Stimulated activated CD4-positive, alpha-beta T cell treated with anti-CD3 and anti-CD28 coated beads, Interleukin-4, amount 100 ng/mL, for 1 hour (primary cell): ENCODE data around the gene HMGCR.
A peak's percentile ranks its signal among the peaks of the same experiment; 100 is the strongest.
"Not testable (repeated sequence)": the region's sequence is repeated elsewhere in the genome, so short reads cannot be mapped to it uniquely, and the experiment has no call there.

Experiments
- DNase-seq: peaks from one replicate; pipeline ENCODE4 v3.0.0-alpha.2; 2020

HMGCR gene

DNA sequence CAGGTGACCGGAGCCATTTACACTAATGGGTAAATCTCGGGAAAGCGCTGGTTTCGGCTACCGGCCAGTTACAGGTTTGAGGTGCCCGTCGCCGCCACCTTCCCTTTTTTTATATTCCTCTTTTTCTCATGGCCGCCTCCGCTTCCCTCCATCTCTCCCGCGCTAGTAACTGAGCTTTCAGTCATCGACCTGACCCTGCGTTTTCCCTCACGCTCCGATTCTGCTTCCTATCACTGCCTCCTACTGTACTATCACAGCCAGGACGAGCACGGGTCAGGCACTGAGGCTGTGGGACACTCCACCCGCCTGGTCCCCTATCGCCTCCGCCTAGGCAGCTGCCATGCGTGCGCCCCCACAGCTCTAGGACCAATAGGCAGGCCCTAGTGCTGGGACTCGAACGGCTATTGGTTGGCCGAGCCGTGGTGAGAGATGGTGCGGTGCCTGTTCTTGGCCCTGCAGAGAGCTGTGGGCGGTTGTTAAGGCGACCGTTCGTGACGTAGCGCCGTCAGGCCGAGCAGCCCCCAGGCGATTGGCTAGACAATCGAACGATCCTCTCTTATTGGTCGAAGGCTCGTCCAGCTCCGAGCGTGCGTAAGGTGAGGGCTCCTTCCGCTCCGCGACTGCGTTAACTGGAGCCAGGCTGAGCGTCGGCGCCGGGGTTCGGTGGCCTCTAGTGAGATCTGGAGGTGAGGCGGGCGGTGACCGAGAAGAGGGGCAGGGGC, at the start of gene HMGCR:
Gene HMGCR, plus strand, starts transcription at position 606 of the 722 bp plus-strand sequence. CDS start 5,386 bp downstream, outside the sequence.
- DNase-seq, result peak; percentile 95

DNA sequence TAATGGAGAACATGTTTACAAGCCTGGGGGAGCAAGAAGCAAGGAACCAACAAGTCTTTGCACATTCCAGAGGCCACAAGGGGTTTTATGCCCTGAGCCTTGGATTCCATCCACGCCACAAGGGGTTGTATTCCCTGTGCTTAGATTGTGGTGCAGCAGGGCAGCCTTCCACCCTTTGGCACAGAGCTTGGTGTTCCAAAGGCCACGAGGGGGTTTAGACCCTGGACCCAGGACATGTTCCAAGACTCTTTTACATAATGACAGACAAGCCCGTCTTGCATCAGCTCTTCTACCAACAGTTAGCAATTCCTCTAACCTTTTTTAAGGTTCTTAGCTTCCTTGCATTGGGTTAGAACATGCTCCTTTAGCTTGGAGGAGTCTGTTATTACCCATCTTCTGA, 45.2 kb upstream of the HMGCR start:
- not testable (repeated sequence) for DNase-seq

- no peak for DNase-seq
Measured at GRCh38 chr5:75300084-75300483, 36.9 kb upstream of the HMGCR start.

DNA sequence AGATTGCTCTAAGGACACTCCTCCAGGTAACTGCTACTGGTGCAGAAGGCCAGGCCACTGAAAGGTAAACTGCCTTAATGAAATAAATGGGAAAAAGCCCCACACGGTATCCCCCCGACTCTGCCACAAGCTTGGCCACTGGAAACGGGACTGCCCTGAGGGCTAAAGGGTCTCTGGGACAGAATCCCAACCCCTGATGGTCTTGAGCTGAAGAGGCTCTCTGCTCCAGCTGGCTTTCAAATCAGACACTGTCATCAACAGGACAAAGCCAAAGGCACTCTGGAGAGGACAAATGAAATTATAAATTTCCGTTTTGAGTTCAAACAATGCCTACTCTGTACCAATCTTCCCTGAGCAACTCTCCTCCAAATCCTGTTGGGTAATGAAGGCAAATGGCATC, 33.6 kb upstream of the HMGCR start:
- no peak for DNase-seq

GRCh38 chr5:75304486-75304885, 32.5 kb upstream of the HMGCR start:
- DNase-seq, result not testable (repeated sequence)

GRCh38 chr5:75306746-75307145, 30.3 kb upstream of the HMGCR start:
- DNase-seq, result no peak

GRCh38 chr5:75310212-75310611, 26.8 kb upstream of the HMGCR start:
- DNase-seq, result no peak

DNA sequence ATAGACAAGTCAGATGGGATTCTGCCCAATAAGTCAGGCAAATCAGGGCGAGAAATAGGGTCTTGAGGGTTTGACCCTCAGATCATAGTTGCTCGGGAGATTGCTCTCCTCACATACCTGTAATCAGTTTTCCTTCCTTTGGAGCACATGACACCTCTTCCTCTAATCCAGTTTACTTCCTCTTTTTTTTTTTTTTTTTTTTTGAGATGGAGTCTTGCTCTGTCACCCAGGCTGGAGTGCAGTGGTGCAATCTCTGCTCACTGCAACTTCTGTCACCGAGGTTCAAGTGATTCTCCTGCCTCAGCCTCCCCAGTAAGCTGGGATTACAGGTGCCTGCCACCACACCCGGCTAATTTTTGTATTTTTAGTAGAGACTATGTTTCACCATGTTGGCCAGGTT, 17.9 kb upstream of the HMGCR start:
- DNase-seq, result not testable (repeated sequence)

GRCh38 chr5:75319638-75320037, 17.4 kb upstream of the HMGCR start:
- DNase-seq, result no peak

DNA sequence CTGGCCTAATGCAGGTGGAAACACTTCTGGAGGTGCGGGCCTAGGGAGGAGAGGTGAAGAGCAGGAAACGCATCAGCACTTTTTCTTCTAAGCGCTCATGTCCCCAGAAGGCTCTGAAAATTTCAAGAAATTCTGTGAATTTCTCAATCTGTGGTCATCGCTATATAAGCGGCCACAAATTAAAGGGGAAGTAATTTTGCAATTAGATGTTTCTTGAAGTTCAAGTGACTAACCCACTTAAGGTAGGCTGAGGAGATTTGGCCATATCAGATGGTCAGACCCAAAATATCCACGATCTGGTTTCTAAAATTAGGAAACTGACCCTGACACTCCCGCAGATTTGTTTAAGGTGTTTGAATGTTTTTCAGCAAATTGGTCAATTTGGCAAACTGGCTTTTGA, 16.6 kb upstream of the HMGCR start:
- no peak for DNase-seq

DNA sequence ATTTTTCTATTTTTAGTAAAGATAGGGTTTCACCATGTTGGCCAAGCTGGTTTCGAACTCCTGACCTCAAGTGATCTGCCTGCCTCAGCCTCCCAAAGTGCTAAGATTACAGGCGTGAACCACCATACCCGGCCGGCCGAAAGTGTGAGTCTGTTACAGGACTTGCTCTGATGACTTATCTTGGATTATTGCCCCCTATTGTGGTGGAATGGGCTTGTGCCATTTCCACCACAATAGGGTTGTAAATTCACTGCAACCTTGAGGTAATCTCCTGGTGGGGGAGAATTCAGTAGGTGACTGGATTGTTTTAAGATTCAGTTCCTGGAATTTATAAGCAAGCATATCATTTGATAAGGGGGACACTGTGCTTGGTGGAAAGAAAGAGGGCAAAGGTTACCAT, 15.0 kb upstream of the HMGCR start:
- no peak for DNase-seq

DNA sequence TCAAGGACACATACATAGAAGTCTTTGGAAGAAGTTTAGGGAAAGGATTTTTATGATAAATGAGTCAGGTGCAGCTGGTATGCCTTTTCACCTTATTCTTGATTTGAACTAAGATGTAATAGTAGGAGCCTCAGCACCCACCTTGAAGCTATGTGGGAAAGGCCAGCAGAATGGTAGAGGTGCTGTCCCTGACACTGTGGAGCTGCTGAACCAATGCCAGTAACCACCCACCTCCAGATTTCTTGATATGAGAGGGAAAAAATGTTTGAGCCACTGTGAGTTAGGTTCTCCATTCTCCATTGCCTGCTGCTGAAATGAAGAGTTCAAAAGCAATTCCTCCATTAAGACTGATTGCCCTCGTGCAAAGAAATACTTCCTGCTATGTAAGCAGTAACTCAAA, 12.2 kb upstream of the HMGCR start:
- no peak for DNase-seq

DNA sequence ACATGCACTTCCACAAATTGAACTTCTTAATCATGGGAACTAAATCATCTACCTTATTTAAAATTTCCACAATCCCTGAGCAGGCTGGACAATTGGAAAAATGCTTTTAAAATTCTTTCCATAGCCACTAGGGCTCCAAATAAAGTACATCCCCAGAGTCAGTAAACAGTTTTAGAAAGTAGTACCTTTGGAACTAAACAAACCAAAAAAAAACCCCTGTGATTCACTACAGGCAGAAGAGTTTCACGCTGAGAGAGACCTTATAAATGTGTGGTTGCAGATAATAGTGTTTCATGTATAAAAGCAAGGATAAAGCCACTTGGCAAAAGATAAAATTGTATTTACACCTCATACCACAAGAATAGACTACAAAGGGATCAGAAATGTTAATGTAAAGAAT, 11.8 kb upstream of the HMGCR start:
- DNase-seq, result no peak

DNA sequence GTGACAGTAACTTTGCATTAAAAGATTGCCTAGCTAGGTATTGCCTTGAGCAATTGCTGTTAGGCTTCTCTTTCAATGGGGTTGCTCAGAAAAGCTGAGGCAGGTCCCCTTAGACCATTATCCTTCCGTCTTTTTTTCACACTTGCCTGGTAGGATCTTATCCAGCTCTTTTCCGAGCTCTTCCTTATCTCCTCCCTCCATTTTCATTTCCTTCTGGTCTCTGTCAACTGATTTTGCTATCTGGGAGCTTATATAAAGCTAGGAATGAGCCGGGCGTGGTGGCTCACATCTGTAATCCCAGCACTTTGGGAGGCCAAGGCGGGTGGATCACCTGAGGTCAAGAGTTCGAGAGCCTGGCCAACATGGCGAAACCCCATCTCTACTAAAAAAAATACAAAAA, 6.6 kb upstream of the HMGCR start:
- DNase-seq, result no peak

GRCh38 chr5:75331095-75332090, 5.6 kb upstream of the HMGCR start:
- no peak for DNase-seq

GRCh38 chr5:75333759-75334158, 3.3 kb upstream of the HMGCR start:
- not testable (repeated sequence) for DNase-seq

- not testable (repeated sequence) for DNase-seq
Measured at GRCh38 chr5:75334413-75334812, 2.6 kb upstream of the HMGCR start.

DNA sequence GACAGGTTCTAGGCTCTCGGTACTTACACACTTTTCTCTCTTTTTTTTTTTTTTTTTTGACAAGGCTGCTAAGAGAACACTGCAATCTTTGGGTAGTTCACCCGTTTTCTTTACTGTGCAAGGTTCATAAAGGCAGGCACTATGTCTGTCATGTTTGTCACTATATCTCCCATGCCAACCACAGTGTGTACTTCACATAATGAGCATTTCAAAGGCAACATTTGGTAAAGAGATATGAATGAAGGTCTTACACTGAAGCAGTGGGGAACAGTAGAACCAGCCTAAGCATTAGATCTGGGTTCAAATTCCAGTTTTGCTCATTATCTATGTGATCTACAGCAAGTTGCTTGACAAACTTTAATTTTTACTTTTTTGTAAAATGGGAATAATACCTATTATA, 1.5 kb upstream of the HMGCR start:
- no peak for DNase-seq

DNA sequence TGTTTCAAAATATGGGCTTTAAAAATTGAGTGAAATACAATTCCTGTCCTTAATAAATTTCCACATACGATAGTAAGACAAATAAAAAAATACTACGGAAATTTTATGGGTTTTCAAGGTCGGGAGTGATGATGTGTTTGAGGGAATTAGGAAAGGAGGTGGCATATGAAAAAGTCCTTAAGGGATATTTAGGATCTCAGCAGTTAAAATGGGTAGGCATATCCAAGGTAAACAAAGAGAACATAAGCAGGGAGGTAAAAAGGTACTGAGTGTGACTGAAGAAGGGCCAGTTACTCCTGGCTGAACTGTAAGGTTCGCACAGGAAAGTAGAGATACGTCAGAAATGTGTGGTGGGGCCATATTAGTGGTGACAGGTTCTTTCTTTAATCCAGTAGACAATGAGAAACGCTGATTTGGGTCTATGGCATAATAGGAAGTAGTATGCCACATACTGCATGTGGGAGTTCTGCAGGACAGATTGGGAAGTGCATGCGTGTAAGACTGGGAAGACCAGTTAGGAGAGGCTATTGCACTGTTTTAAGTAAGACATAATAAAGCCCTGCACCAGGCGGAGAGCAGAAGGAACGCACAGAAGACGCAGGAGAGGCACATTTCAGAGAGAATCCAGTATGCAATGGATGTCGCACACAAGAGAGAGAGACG, 937 bp upstream of the HMGCR start:
- DNase-seq, result no peak

- DNase-seq, result peak; percentile 36
Measured at GRCh38 chr5:75337366-75338021, 474 bp downstream of the HMGCR start.

GRCh38 chr5:75338408-75338807, 1.4 kb downstream of the HMGCR start:
- DNase-seq, result no peak

- no peak for DNase-seq
Measured at GRCh38 chr5:75340714-75341478, 3.9 kb downstream of the HMGCR start.
